NK-92 (cell line): Measurements from ENCODE around the gene PLCL2.

ENCODE experiments used
- DNase-seq: peaks from one replicate; lab custom pipeline; 2025; ENCODE audit not compliant: unreplicated experiment; lab: John Stamatoyannopoulos, UW

Gene PLCL2

DNA sequence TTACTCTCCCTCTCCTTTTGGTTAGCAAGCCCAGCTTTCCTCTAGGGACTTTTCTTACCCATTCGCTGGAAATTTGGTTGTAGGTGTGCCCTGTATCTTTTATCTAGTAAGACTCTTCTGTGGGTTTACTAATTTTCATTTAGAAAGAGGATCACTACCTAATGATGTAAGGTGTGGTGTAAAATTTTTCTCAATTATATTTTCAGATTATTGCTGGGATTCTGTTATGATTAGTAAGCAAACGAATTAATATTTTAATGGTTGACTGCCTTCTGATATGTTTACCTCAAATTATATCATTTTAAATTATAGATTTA, 28.5 kb downstream of the PLCL2 start:
- DNase-seq, result no peak

DNA sequence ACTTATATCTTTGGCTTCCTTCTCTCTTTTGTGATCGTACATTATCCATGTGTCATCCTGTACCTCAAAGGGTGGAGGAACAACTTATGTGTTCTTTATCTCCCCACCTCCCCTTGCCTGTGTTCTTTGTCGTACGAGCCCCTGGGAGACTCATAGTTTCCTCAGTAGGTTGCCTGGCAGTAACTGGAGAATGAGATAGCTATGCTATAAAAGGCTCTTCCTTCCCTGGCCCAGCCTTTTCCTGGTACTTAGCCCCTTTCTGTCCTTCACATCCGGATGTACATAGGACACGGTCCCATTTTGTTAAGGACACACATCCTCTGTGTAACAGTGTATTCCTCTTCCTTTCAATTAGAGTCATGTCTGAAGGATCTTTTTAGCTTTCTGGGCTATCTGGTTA, 32.1 kb downstream of the PLCL2 start:
- DNase-seq, result no peak

DNA sequence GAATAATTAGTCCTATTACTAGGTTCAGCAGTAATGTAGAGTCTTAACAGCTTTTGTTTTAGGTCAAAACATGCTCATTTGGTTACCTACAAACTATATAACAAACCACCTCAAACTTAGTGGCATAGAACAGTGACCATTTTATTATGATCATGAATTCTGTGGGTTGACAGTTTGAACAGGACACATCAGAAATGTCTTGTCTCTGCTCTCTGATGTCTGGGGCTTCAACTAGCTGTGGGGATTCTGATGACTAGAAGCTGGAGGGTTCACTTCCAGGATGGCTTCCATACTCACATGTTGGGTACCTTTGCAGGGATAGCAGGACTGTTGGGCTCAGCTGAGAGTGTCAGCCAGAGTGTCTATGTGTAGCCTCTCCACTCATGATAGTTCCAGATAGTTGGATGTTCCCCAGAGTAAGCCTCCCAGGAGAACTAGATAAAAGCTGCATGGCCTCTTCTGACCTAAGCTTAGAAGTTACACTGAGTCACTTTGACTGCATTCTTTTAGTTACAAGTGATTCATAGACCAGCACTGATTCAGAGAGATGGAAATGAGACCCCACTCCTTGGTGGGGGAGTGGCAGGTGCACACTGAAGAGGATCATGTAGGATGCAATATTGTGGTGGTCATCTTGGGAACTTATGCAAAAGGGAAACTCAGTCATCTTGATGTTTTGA, 32.6 kb downstream of the PLCL2 start:
- DNase-seq, result no peak

DNA sequence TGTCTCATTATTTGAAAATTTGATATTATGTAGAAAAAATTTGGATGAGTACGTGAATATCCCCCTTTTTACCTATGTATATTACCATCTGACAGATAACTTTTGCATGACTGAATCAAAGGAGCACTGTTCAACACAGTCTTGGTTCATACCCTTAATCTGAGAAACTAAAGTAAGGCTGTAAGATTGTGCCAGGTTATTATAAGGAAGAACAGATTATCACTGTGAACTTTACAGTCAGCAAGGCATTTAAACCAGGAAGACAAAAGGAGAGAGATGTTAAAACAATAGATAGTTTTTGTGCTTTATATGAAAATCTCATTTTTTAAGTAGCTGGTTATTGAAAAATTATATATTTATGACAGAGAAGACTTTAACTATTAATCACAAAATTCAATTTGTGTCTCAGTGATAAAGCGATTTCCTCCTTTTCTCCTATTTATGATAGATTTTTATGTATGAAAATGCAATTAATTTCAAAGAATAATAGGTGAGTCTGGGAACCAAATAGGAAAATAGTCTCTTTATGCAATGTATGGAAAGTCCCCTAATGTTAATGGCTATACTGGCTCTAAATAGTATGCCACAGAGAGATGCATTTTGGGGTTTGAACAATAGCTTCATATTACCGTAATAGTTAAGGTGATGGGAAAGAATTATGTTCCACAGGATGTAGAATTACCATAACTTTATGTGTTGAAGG, 33.4 kb downstream of the PLCL2 start:
- DNase-seq, result no peak

DNA sequence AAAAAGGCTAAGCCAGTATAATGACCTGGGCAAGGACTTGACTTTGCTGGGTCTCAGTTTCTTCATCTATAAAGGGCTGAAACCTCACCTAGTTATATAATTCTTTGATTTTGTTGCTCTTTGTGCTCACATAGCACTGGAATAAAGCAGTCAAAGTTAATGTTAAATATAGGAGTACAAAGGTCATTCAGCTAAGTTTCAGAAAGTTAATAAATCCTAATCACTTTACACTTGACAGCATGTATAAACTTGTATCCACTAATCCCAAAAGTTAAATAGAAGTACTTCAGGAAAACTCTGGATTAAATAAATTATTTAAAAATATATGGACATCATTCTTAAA, 33.9 kb downstream of the PLCL2 start:
- no peak for DNase-seq

DNA sequence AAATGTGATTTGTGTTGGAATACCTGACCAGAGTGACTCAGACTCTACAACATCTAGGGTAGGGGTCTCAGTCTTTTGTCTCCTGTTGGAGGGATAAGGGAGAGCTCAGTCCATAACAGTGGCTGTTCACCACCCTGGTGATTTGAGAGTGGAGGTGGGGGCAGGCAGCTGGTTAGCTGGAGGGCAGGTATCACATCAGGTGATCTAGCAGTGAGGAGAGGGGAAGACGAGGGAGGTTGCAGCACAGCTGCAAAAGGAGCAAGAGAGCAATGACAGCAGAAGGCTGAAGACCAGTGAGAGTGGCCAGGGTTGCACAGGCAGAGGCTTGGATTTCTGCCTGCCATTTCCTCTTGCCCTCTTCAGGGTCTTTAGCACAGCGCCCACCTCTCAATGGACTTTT, 38.4 kb downstream of the PLCL2 start:
- no peak for DNase-seq

DNA sequence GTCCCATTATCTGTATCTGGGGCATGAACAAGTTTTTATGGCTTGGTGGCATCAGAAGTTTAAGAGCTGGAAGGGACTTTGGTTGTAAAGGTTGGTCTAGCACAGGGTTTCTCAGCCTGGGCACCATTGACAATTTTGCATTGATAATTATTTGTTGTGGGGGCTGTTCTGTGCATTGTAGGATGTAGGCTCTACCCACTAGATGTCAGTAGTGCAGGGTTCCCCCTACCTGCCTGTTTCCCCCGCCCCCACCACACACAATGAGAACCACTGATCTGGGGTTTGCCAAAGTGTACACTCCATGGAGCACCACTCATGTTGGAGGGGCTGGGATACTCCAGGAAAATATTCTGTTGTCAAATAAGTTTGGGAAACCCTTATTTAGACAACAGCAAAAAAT, 42.7 kb downstream of the PLCL2 start:
- DNase-seq, result no peak

DNA sequence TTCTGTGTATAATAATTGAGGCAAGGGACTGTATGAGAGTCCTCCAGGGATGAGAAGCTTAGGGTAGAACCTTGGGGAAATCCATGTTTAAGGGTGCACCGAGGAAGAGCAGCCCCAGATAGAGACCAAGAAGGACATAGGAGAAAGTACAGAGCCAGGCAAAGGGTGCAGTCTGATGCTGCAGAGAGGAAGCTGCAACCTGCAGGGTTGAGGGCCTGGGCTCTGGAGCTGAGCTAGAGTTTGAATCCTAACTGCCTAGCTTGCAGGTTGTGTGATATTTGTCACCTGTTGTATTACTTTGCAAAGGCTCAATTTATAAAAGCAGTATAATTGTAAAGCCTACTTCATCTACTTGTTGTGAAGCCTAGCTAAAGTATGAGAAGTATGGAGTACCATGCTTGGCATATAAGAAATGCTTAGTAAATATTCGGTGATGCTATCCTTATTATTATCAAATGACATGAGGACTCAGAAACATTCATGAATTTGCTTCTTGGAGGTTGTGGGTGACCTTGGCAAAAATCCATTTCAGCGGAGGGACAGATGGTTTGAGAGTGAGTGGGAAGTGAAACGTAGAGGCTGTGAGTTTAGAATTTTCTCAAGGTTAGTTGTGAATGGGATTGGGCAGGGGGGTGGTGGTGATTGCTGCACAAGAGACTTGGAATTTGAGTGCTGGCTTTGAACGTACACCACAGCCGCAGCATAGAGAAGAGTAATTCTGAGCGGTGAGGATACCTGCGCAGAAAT, 43.8 kb downstream of the PLCL2 start:
- no peak for DNase-seq

DNA sequence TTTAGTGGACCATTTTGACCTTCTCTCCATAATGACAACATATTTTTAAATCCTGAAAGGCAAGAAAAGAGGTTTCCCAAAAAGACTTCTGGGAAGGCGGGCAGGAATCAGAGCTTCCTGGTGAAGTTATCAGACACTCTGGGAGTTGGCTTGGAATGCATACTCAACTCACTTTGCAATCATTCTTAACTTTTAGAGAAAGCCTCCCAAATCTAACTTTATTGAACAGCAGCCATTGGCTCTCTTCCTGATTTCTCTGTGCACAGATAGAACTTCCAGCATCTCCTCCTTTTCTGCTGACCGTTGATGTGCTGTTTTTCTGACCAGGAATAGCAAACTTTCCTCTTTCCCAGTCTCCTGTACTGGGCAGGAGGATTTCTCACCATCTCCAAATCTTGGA, 44.6 kb downstream of the PLCL2 start:
- no peak for DNase-seq

DNA sequence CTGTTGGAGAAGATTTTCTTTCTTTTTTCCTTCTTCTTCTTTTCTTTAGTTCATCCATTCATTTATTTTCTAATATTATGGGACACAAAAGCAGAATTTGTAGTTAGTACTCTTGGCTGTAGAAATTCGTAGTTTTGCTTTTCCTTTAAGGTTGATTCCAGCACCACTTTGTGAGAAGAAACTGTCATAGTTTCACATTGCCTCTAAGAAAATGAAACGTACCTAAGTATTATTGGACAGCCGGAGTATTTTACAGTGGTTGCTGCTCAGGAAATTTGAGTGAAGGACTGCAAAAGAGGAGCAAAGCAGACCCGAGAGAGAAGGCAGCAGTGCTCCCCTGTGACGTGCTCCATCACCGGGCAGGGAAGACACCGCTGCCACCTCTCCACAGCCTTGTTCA, 48.1 kb downstream of the PLCL2 start:
- DNase-seq, result no peak

DNA sequence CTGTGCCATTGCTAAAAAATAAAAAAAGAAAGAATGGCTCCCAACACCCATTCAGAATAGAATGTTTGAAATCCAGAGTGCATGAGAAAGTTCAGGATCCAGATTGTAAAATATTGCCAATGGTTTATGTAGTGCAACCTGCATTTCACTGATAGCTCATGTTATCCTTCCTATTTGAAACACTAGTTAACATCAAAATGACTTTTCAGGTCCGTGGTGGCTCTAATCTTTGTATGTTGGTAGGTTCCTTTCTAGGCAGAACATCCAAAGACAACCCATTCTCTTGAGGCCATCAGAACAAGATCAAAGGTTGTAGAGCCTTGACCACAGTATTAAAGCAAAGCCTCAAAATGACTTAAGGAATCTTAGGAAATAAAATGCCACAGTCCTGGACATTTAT, 51.0 kb downstream of the PLCL2 start:
- DNase-seq, result no peak

DNA sequence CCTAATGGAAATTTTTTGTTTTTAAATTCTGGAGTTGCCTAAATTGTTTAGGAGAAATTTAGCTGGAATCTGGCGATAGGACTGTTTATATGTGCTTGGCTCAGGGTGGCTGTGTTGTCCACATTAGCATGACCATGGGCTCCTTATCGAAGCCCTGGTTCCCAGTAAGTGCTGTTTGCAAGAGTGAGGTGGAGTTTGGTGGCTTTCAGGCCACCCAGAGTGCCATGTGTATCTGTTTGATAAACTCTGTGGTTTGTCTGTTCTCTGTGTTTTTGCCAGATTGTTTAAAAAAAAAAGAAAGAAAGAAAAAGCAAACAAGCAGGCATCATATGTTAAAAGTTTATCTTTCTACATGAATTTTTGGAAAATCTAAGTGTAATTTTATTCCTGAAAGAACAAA, 51.5 kb downstream of the PLCL2 start:
- DNase-seq, result no peak

DNA sequence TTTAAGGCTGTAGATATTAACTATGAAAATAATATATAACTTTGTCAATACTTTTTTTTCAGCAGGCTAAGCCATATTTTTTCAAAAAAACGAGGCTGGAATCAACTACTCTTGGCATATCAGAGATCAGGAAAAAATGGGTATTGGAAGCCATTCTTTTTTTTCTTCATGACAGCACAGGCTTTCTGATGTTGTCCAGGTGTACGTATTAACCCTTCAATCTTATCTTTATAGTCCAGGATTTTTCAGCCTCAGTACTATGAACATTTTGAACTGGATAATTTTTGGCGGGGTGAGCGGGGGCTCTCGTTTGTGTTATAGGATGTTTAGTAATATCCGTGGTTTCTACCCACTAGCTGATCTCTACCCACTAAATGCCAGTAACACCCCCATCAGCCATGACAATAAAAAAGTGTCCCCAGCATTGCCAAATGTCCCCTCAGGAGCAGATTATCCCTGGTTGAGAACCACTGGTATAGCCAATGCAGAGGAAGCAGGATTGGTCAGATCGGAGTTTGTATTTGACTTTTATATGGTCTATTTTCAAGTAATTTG, 52.0 kb downstream of the PLCL2 start:
- no peak for DNase-seq

DNA sequence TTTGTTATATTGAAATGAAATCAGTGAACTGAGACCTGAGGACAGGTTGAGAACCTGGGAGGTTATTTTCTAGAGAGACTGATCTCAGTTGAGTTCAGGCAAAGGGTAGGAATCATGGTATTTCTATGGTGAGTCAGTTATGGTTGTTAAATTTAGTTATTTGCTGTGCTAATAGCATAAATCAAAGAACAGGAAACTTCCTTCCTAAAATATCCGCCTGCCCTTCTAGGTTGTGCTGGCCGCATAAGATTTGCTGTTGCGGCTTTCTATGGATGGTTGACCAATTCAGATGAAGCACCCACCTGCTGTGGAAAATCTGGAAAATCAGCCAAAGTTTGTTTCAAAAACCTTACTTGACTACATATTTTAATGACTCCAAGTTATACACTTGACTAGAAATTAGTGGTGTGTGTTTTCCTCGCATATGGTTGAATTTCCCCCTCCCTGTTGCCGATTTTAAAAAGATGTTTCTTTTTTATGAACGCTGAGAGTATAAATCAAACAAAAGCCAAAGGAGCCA, 52.6 kb downstream of the PLCL2 start:
- DNase-seq, result no peak

DNA sequence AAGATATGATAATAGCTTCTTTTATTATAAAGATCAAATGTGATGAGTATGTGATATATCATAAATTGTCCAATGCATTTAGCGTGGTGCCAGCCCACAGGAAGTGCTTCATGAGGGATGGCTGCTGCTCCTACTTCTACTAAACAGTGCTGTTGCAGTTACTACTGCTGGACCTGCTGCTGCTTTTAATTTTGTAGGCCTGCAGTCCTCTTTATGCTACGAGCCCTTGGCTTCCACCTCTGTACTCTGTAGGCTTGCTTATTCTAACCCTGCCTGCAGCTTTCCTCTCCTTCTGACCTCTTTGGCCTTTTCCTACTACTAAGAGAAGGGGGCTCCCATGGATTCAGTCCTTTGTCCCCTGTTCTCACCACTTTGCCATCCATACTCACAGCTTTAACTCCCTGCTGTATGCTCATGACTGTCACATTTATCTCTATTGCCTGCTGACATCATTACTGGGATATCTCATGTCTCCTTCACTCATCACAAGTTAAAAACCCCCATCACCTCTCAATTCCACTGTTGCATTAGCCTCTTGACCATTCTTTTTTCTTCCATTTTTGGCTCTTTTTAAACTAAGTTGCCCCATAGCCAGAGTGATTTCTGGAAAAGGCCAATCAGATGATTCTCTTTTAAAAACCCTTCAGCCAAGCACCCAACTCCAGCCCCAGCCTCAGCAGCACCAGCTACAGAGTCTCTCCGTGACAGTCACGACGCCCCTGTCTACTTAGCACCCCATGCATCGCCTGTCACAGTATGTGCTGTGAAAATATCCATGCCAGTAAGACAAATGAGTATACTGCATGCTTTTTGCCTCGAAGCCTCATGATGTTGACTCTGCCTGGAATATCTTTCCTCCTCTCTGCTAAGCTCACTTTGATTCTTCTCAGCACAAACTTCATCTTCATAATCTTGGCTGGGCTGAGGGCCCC, 56.3 kb downstream of the PLCL2 start:
- DNase-seq, result no peak

DNA sequence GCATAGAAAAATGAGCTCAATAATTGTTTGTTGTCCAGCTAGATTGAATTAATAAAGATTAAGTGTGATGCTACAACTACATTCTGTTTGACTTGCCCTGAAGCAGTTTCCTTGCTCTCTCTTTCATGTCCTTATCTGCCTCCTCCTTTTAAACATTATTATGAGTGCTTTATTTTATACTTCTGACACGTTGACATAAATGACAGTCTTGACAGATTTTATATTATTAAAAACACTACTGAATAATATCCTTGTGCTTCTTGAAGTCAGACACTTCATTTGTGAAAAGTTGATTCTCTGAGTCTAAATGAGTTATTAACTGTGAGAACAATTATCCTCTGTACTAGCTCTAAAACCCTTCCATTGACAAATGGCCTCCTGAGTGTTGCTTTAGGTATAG, 58.2 kb downstream of the PLCL2 start:
- no peak for DNase-seq

DNA sequence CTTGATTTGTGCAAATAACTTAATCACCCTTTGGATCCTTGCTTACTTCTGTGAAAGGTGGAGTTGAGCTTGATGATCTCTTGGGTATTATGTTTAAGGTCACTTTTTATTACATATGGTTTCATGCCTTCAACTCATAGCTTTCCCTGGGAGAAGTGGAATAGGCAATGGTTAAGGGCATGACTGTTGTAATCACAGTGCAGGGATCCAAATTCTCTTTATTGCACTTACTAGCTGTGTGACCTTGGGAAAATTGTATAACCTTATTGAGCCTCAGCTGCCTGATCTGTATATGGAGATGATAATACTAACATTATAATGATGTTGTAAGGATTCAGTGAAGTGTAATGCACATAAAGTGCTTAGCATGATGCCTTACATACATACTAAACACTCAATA, 59.1 kb downstream of the PLCL2 start:
- DNase-seq, result no peak

DNA sequence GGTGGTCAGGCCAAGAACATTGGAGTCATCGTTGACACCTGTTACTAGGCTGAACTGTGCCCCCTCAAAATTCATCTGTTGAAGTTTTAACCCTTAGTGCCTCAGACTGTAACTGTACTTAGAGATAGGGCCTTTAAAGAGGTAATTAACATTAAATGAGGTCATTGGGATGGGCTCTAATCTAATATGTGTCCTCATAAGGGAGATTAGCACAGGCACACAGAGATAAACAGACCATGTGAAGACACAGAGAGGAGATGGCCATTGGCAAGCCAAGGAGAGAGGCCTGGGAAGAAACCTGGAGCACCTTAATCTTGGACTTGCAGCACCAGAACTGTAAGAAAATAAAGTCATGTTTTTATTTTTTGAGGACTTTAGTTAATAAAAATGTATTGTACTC, 59.6 kb downstream of the PLCL2 start:
- DNase-seq, result no peak

DNA sequence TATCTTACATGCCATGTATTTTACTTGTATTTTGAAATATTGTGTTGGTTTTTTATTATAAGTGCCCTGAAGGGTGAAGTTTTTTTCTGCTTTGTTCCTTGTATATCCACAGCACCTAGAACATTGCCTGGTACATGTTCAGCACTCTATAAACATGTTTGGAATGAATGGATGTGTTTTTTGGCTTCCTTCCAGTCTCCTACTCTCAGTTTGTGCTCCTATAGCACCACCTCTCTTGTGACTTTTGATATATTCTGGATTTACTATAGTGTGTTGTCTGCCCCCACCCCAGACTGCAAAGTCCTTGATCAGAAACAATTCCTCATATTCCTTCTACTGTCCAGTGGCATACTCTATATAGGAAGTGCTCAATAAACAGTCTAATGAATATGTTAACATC, 60.6 kb downstream of the PLCL2 start:
- DNase-seq, result no peak

DNA sequence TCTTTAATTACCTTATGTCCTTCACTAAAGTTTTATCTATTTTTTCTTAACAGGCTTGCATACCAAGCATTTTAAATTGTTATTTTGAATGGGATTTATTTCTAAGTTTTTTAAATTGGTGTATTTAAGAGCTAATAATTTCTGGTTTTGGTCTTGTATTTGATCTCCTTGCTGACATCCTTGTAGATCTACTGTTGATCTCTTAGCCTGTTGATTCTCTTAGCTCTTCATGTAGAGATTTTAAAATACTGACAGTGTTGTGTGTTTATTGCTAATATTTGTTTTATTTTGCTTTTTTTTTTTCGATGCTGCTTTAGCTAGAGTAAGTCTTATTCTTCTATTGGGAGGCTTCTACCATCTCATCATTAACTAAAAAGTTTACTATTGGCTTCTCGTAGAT, 65.5 kb downstream of the PLCL2 start:
- no peak for DNase-seq

DNA sequence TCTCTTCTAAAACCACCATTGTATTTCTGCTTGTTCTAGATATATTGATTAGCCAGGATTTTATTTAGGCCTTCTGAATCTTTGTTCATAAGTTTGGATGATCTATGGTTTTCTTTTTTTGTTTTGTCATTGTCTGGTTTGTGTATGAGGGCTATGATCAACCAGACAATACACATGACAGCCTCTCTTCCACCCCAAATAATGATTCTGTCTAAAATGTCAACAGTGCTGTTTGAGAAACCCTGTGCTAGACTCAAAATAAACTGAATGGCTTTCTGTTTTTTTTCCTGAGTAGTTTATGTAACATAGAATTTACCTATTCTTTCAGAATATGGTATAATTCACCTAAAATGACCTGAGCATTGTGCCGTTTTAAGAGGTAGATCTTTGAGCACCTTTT, 66.1 kb downstream of the PLCL2 start:
- DNase-seq, result no peak
